H1 (cell line): Measurements from ENCODE around the gene OR4E1. TPM values are rescaled to one million over a fixed set of nuclear protein-coding genes. Genes with fewer than 3 reads are reported as not detected.

Experiments
- CTCF ChIA-PET: fragments of 300-600 bp; sonication (Branson Sonifier 250); formaldehyde crosslinking; loops from one replicate; lab custom pipeline; 2021; ENCODE audit not compliant: partially characterized antibody; lab: Charles Lee
- POLR2A ChIA-PET: fragments of 300-600 bp; sonication (Branson Sonifier 250); formaldehyde crosslinking; loops from one replicate; lab custom pipeline; 2021; ENCODE audit warnings: inconsistent platforms; ENCODE audit not compliant: partially characterized antibody; lab: Charles Lee
- DNase-seq, 2 experiments: peaks; one replicate each; pipeline versions ENCODE4 v3.0.0 to v3.0.0-alpha.2; 2010 to 2022; ENCODE audit warnings: low spot score in 2 of 2, low read depth in 1 of 2, mixed read lengths in 1 of 2
- FAIRE-seq: peaks from 2 replicates; lab custom pipeline; 2011; peaks lifted over from hg19 to GRCh38; lab: Jason Lieb, UNC
- H2AFZ ChIP-seq: 2 replicates; pipeline ENCODE4 v1.8.1; 2012; ENCODE audit warnings: low read length, inconsistent platforms
- H2AK5ac ChIP-seq: 2 replicates; pipeline ENCODE4 v1.6.1; 2013; ENCODE audit warnings: low read depth, low read length
- H2BK120ac ChIP-seq: replicated peaks from 2 replicates; pipeline ENCODE3; 2013; ENCODE audit warnings: low read depth, low read length, inconsistent platforms
- H2BK12ac ChIP-seq: 2 replicates; pipeline ENCODE4 v1.6.1; 2013; ENCODE audit warnings: low read depth, low read length
- H2BK15ac ChIP-seq: 2 replicates; pipeline ENCODE4 v1.6.1; 2013; ENCODE audit warnings: low read length
- H2BK20ac ChIP-seq: 2 replicates; pipeline ENCODE4 v1.6.1; 2013; ENCODE audit warnings: low read length
- H2BK5ac ChIP-seq: 2 replicates; pipeline ENCODE4 v1.6.1; 2013; ENCODE audit warnings: low read depth, low read length
- H3K14ac ChIP-seq: 2 replicates; pipeline ENCODE4 v1.6.1; 2013; ENCODE audit warnings: inconsistent platforms; ENCODE audit not compliant: insufficient read length
- H3K18ac ChIP-seq: 2 replicates; pipeline ENCODE4 v1.6.1; 2013; ENCODE audit warnings: low read length; ENCODE audit errors: extremely low read depth
- H3K23ac ChIP-seq: 2 replicates; pipeline ENCODE4 v1.6.1; 2013; ENCODE audit warnings: inconsistent platforms; ENCODE audit not compliant: insufficient read length
- H3K23me2 ChIP-seq: 2 replicates; pipeline ENCODE4 v1.6.1; 2013; ENCODE audit warnings: low read depth, low read length
- H3K27ac ChIP-seq: 2 replicates; pipeline ENCODE4 v1.6.1; 2011; ENCODE audit warnings: low read depth, low read length, inconsistent platforms
- H3K27me3 ChIP-seq, 4 experiments: replicated peaks in 1 of 4; 1 replicate in 1 of 4; 2 replicates in 3 of 4; pipeline versions ENCODE4 v1.6.1 to v1.8.1; 2011 to 2013; ENCODE audit warnings: low read length in 3 of 4, mild to moderate bottlenecking in 3 of 4, inconsistent platforms in 2 of 4, mixed read lengths in 2 of 4, moderate library complexity in 1 of 4; ENCODE audit not compliant: control insufficient read depth in 3 of 4, insufficient read depth in 3 of 4; ENCODE audit errors: extremely low read depth in 1 of 4
- H3K36me3 ChIP-seq, 4 experiments: 2 replicates each; pipeline versions ENCODE4 v1.6.1 to v1.8.1; 2011 to 2013; ENCODE audit warnings: mild to moderate bottlenecking in 4 of 4, low read length in 3 of 4, moderate library complexity in 2 of 4, control low read depth in 1 of 4, inconsistent platforms in 1 of 4; ENCODE audit not compliant: insufficient read depth in 4 of 4, control insufficient read depth in 2 of 4
- H3K4ac ChIP-seq: replicated peaks from 2 replicates; pipeline ENCODE3; 2013; ENCODE audit warnings: low read length, low read depth, mixed read lengths, inconsistent platforms; ENCODE audit not compliant: insufficient read length
- H3K4me1 ChIP-seq, 4 experiments: replicated peaks in 1 of 4; 1 replicate in 1 of 4; 2 replicates in 3 of 4; pipeline versions ENCODE4 v1.6.1 to v1.8.1; 2011 to 2013; ENCODE audit warnings: low read length in 3 of 4, inconsistent platforms in 2 of 4, mixed read lengths in 1 of 4; ENCODE audit not compliant: insufficient read depth in 4 of 4, control insufficient read depth in 3 of 4
- H3K4me2 ChIP-seq, 2 experiments: 2 replicates each; pipeline versions ENCODE4 v1.6.1 to v1.8.1; 2011 to 2013; ENCODE audit warnings: low read depth in 2 of 2, low read length in 2 of 2, control low read depth in 1 of 2, inconsistent platforms in 1 of 2, mild to moderate bottlenecking in 1 of 2; ENCODE audit not compliant: insufficient read depth in 1 of 2
- H3K4me3 ChIP-seq, 4 experiments: fragments of 200-600, 300-600 bp in 1 of 4; sonication (generic), shearing (Covaris generic), sonication (Bioruptor Twin) in 1 of 4; 2 replicates each; pipeline versions ENCODE4 v1.5.1 to v1.8.1; 2011 to 2016; ENCODE audit warnings: low read length in 4 of 4, low read depth in 3 of 4, control low read depth in 2 of 4, inconsistent platforms in 2 of 4, mild to moderate bottlenecking in 2 of 4, mixed read lengths in 1 of 4, moderate library complexity in 1 of 4; ENCODE audit not compliant: insufficient read depth in 2 of 4; ENCODE audit errors: extremely low read depth in 1 of 4
- H3K56ac ChIP-seq: replicated peaks from 2 replicates; pipeline ENCODE3; 2013; ENCODE audit warnings: low read depth, mild to moderate bottlenecking, mixed read lengths, low read length, inconsistent platforms; ENCODE audit not compliant: insufficient read length
- H3K79me1 ChIP-seq: 2 replicates; pipeline ENCODE4 v1.6.1; 2013; ENCODE audit warnings: low read depth, low read length, control low read depth
- H3K79me2 ChIP-seq, 2 experiments: 2 replicates each; pipeline versions ENCODE4 v1.6.1 to v1.8.1; 2012 to 2013; ENCODE audit warnings: low read length in 2 of 2, mild to moderate bottlenecking in 2 of 2, inconsistent platforms in 1 of 2; ENCODE audit not compliant: insufficient read depth in 2 of 2, control insufficient read depth in 1 of 2
- H3K9ac ChIP-seq, 4 experiments: replicated peaks in 1 of 4; 1 replicate in 1 of 4; 2 replicates in 3 of 4; pipeline versions ENCODE4 v1.6.1 to v1.8.1; 2011 to 2013; ENCODE audit warnings: low read depth in 3 of 4, low read length in 3 of 4, control low read depth in 2 of 4, mild to moderate bottlenecking in 2 of 4, moderate library complexity in 2 of 4, inconsistent platforms in 1 of 4; ENCODE audit errors: extremely low read depth in 1 of 4
- H3K9me3 ChIP-seq, 2 experiments: 2 replicates each; pipeline versions ENCODE4 v1.6.1 to v1.8.1; 2012 to 2013; ENCODE audit warnings: mild to moderate bottlenecking in 2 of 2, moderate library complexity in 2 of 2, control low read depth in 1 of 2, inconsistent platforms in 1 of 2, low read depth in 1 of 2, low read length in 1 of 2, mixed read lengths in 1 of 2; ENCODE audit not compliant: insufficient read depth in 2 of 2
- H4K20me1 ChIP-seq, 2 experiments: replicated peaks in 1 of 2; 2 replicates each; pipeline versions ENCODE3 to v1.8.1; 2011 to 2013; ENCODE audit warnings: inconsistent platforms in 2 of 2, low read length in 2 of 2, mild to moderate bottlenecking in 1 of 2; ENCODE audit not compliant: insufficient read depth in 2 of 2, control insufficient read depth in 1 of 2
- H4K5ac ChIP-seq: 2 replicates; pipeline ENCODE4 v1.6.1; 2013; ENCODE audit warnings: low read length, low read depth, mixed read lengths, inconsistent platforms; ENCODE audit not compliant: insufficient read length
- H4K8ac ChIP-seq: 2 replicates; pipeline ENCODE4 v1.8.0; 2013; ENCODE audit warnings: mild to moderate bottlenecking, moderate library complexity, low read length, inconsistent platforms; ENCODE audit not compliant: insufficient read depth; ENCODE audit errors: extremely low read depth
- H4K91ac ChIP-seq: replicated peaks from 2 replicates; pipeline ENCODE3; 2013; ENCODE audit warnings: low read length, mixed read lengths, inconsistent platforms; ENCODE audit not compliant: insufficient read length
- EZH2 ChIP-seq: fragments of 200-600 bp; sonication (generic); IDR thresholded peaks from 2 replicates; pipeline ENCODE4 v1.7.1; 2012; ENCODE audit warnings: low read depth, mild to moderate bottlenecking, moderate library complexity, low read length, inconsistent platforms; ENCODE audit not compliant: severe bottlenecking
- GABPA ChIP-seq: IDR thresholded peaks from 2 replicates; pipeline ENCODE4 v1.6.1; 2011; ENCODE audit warnings: mild to moderate bottlenecking, low read length, moderate library complexity, borderline replicate concordance; ENCODE audit not compliant: insufficient read depth
- JUN ChIP-seq: IDR thresholded peaks from 2 replicates; pipeline ENCODE4 v1.6.1; 2011; ENCODE audit warnings: low read depth, mild to moderate bottlenecking, improper control_type of control experiment, low read length
- KDM4A ChIP-seq: IDR thresholded peaks from one replicate; pipeline ENCODE4 v1.7.1; 2012; ENCODE audit warnings: low read depth, mild to moderate bottlenecking, moderate library complexity, low read length, inconsistent platforms; ENCODE audit not compliant: severe bottlenecking
- RBBP5 ChIP-seq: IDR thresholded peaks from 2 replicates; pipeline ENCODE4 v1.7.1; 2012; ENCODE audit warnings: low read depth, mild to moderate bottlenecking, inconsistent platforms, low read length, moderate library complexity, borderline replicate concordance
- RFX5 ChIP-seq: IDR thresholded peaks from 2 replicates; pipeline ENCODE4 v1.6.1; 2011; ENCODE audit warnings: low read depth, low read length, improper control_type of control experiment, borderline replicate concordance
- TAF1 ChIP-seq: IDR thresholded peaks from 2 replicates; pipeline ENCODE4 v1.6.1; 2011; ENCODE audit warnings: mild to moderate bottlenecking, low read depth, low read length
- WGBS, 2 experiments: shearing (Covaris generic) in 1 of 2; methylation state at CpG; one replicate each; pipeline versions ENCODE4 v1.1.6 to v1.1.7; 2013 to 2015; ENCODE audit warnings: low lambda C conversion rate in 2 of 2, mixed read lengths in 2 of 2, inconsistent platforms in 1 of 2, low coverage in 1 of 2, missing lambda C conversion rate in 1 of 2; ENCODE audit not compliant: insufficient replicate concordance in 2 of 2, insufficient coverage in 1 of 2, insufficient read length in 1 of 2; ENCODE audit errors: extremely low coverage in 1 of 2, missing lambda C conversion rate in 1 of 2; 5-methylcytosine and 5-hydroxymethylcytosine counted together
- polyA plus RNA-seq, 7 experiments: library from polyadenylated mRNA; depleted of rRNA in 3 of 7; stranded (reverse) in 5 of 7; unstranded in 2 of 7; fragments of >200 nt in 5 of 7; fragments of 200-250 nt in 2 of 7; gene quantifications; 1 replicate in 5 of 7; 2 replicates in 1 of 7; 4 replicates in 1 of 7; pipeline versions ENCODE4 v1.2.1 to v1.2.3, GENCODE V29; 2011 to 2013; ENCODE audit warnings: missing spikeins in 2 of 7, mixed read lengths in 2 of 7
- total RNA-seq: library from RNA; stranded (reverse); fragmentation: NEBNext Ultra II Directional; extraction: Animal tissue kit (Norgen Biotek cat#: 25700); gene quantifications from 2 replicates; pipeline ENCODE4 v1.2.1, GENCODE V29; 2021

The OR4E1 gene
- total and polyA plus RNA-seq, 2 of the 8 experiments (the other 6 are each of a cell fraction or from before 2014, with no cell fraction given) = not detected

- no peaks in the 10 kb centered on the region for H3K79me1 ChIP-seq
- H3K14ac ChIP-seq = no peak overlapping the region
- H3K56ac ChIP-seq = no peak overlapping the region
- no peaks in the 10 kb centered on the region for H3K79me2 ChIP-seq
- WGBS, 2 experiments = 87% methylated on average over 1 of the region's 1 CpG; no CpG with 5 or more reads in 1 of the 2 experiments
- FAIRE-seq = peak; percentile 63
- H3K27ac ChIP-seq = no peak overlapping the region
- H3K27me3 ChIP-seq = no peaks in the 10 kb centered on the region
- H4K20me1 ChIP-seq = no peaks in the 10 kb centered on the region
- H4K91ac ChIP-seq = peak overlapping the region; percentile 5
- H2BK12ac ChIP-seq = no peak overlapping the region
- ChIA-PET POLR2A (interaction anchor here (1.2 kb wide), 1 partner anchor 391 kb away, joined by 4 read pairs; no protein-coding TSS in a partner anchor), CTCF (interaction anchor here (0.6 to 2.5 kb wide), 5 partner anchors 12 to 82 kb away, joined by 3 to 10 read pairs (median 4); no protein-coding TSS in a partner anchor)
- no peak overlapping the region for H4K8ac ChIP-seq
- H3K23me2 ChIP-seq = no peaks in the 10 kb centered on the region
- no peaks in the 10 kb centered on the region for H3K9me3 ChIP-seq
- peak overlapping the region; percentile 36 for H3K18ac ChIP-seq
- peak overlapping the region in 1 of 2 experiments; percentile 17; a peak in 1 of 4 replicates for H3K4me2 ChIP-seq
- DNase-seq = no peak
- no peak overlapping the region for H2AK5ac ChIP-seq
- H3K36me3 ChIP-seq = no peaks in the 10 kb centered on the region
- no peak overlapping the region for H3K4me3 ChIP-seq
- TF ChIP-seq JUN (no peak), TAF1 (no peak), GABPA (no peak), EZH2 (no peak), RFX5 (peak; percentile 84), KDM4A (no peak), RBBP5 (no peak)
- peak overlapping the region; percentile 93 for H2AFZ ChIP-seq
- H4K5ac ChIP-seq = no peak overlapping the region
- no peak overlapping the region for H2BK120ac ChIP-seq
- H3K9ac ChIP-seq = no peak overlapping the region
- H3K23ac ChIP-seq = no peak overlapping the region
- H2BK20ac ChIP-seq = no peak overlapping the region
- peaks cover 0 to 5% (median 3%) of the 10 kb centered on the region in 4 experiments; a peak in 6 of 7 replicates for H3K4me1 ChIP-seq
- H2BK5ac ChIP-seq = 0 out of 2 replicates have a peak overlapping the region, but pooled peaks have one; percentile 29
- H2BK15ac ChIP-seq = no peak overlapping the region
- no peak overlapping the region for H3K4ac ChIP-seq
These were observed 21.3 kb downstream of the OR4E1 start for GRCh38 chr14:21652209-21652808.
